Right hindlimb (tissue), 1 donor: ENCODE results near the gene MTG2.
"Not testable (repeated sequence)": the region's sequence is repeated elsewhere in the genome, so short reads cannot be mapped to it uniquely, and the experiment has no call there.

ENCODE experiments used
- DNase-seq: peaks from one replicate; pipeline ENCODE4 v3.0.0-alpha.2; 2018

The MTG2 gene

GRCh38 chr20:62146019-62146755 lies 36.6 kb upstream of the MTG2 start:
- DNase-seq: no peak

DNA sequence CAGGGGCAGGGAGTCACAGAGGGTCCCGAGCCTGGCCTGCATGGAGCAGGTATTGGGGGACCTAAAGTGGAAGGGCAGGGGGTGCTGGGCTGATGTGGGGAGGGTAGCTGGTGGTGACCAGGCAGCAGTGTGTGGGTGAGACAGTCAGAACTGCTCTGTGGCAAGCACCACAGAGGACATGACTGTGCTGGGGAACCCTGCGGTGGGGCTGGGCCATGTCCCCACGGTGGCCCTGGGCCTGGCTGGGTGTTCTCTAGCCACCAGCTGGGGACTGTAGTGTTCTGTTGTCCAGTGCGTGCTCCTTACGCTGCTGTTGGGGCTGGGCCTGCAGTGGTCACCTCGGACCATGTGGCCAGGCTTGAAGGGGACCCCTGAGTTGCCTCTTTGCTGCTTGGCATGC lies 35.7 kb upstream of the MTG2 start:
- no peak for DNase-seq

DNA sequence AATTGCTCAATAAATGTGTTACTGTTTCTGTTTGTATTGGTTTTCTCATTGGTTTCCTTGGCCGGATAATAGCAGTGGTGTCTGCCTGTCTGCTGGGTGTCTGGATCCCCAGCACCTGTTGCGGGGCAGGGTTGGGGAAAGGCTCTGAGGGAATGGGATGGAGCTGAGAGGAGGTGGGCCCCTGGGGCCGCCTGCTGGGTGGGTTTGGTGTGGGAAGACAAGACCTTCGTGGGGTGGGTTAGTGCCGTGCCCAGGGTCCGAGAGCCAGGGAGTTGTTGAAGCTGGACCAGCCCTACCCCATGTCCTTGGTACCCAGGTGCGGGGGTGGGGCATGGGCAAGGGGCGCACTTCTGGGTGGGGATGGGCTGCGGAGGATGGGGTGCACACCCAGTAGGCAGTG lies 35.3 kb upstream of the MTG2 start:
- no peak for DNase-seq

- not testable (repeated sequence) for DNase-seq
Measured at GRCh38 chr20:62148383-62148782, 34.4 kb upstream of the MTG2 start.

DNA sequence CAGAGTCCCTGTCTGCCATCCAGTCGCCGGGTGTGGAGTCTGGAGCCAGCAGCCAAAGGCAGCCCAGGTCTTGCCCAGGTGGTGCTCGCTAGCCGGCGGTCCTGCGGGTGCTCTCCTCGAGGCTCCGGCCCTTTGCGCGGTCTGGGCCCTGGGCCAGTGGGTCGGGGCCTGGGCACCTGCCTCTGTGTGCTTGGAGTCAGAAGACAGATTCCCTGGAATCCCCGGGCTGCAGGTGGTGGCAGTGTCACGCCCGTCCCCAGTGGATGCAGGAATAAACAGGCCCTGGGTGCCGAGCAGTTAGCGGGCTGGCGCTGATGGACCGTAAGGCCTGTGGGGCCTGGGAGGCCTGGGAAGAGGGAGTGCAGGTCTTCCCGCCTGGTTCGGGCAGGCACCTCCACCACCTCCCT lies 33.9 kb upstream of the MTG2 start:
- DNase-seq: no peak

- DNase-seq: no peak
Measured at GRCh38 chr20:62149532-62150309, 33.1 kb upstream of the MTG2 start.

- DNase-seq: no peak
Measured at GRCh38 chr20:62150310-62150575, 32.6 kb upstream of the MTG2 start.

- DNase-seq: no peak
Measured at GRCh38 chr20:62151225-62151624, 31.6 kb upstream of the MTG2 start.

DNA sequence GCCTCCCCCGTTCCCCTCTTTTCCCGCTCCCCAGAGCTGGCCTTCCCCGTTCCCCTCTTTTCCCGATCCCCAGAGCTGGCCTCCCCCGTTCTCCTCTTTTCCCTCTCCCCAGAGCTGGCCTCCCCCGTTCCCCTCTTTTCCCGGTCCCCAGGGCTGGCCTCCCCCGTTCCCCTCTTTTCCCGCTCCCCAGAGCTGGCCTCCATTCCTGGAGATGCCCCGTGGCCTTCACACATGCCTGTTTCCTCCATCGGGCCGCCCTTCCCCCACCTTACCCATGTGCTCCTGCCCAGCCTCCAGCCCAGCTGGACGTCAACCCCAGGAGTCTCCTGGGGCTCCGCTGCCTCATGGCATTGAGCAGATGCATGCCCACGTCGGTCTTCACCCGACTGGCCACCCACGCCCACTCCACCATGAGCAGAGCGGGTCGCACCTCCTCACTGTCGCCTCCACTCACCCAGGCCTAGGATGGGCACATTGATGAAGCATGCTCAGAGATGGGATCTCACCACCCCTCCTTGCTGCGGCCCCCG lies 30.9 kb upstream of the MTG2 start:
- no peak for DNase-seq

DNA sequence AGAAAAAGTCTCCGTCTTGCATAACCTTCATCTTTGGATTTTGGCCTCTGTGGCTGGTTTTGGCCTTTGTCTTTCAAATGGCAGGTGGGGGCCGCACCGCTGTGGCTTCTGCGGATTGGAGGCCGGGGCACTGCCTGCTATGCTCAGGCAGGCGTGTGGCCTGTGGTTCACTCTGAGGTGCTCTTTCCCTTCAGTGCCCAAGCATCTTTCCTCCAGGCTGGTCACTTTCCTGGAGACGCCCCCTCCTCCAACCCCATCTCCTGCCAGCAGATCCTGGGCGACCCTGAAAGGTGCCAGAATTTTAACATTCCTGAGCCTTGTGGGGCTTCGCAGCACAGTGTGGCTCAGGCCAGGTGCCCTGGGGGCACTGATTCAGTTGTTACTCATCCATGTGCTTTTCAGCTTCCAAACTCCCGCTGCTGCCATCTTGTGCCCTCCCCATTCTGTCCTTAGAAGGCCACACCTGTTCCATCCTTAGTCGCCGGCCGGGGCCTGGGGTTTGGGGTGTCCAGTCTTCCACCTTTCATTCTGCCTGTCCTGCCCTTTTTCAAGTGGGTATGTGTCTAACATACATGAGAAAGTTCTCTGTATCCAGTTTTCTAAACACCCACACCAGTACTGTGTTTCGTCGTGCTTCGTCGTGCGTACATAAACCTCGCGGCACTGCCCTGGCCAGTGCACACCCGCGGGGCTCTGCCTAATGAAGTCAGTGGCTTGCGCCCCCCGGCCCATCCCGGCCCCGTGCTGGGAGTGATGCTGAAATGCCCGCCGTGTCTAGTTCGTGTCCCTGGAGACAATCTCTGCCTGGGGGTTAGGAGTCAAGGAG lies 27.2 kb upstream of the MTG2 start:
- no peak for DNase-seq

DNA sequence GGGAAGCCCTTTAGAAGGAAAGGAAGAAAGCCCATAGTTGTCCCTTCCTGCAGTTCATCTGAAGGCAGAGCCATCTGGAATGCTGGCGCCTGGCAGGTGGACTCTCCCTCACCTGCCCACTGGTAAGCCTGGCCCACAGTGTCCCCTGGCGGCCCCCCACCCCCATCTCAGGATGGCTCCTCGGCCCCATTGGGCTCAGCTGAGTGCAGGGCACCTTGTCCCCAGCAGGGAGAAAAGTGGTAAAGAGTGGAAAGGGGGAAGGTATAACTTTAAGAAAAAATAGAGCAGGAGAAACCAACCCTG lies 26.6 kb upstream of the MTG2 start:
- no peak for DNase-seq

- DNase-seq: peak; percentile 68
Measured at GRCh38 chr20:62156592-62157386, 26.0 kb upstream of the MTG2 start.

- no peak for DNase-seq
Measured at GRCh38 chr20:62157387-62158087, 25.3 kb upstream of the MTG2 start.

DNA sequence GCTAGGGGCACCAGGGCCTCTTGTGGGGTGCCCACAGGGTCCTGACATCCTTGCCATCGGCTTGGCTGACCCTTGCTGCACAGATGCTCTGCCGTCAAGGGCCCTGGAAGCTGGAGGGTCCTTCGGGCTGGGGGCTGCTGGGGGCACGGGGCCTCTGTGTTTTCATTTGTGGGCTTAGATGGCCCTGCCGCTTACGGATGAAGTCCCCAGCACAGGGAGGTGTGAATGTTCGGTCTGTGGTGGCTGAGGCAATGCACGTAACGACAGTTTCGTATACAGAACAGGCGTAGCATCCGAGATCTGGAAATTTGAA lies 24.8 kb upstream of the MTG2 start:
- DNase-seq: no peak

GRCh38 chr20:62158541-62158940 lies 24.3 kb upstream of the MTG2 start:
- no peak for DNase-seq

DNA sequence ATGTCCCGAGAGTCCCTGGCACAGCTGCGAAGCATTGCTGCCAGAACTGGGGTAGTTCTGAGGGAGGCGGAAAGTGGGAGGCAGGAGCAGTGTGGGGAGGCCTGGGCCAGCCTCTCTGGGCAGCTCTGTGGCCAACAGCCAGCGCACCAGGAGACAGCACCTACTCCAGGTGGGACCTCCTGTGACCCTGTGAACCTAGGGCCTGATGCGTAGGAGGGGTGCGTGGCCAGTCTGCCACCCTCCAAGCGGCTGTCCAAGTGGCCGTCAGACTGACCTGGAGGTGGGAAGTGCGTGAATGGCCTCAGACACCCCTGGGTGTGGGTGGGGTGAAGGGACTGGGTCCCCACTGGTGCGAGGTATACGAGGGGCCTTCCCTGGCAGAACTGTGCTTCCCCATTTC lies 23.8 kb upstream of the MTG2 start:
- DNase-seq: no peak

DNA sequence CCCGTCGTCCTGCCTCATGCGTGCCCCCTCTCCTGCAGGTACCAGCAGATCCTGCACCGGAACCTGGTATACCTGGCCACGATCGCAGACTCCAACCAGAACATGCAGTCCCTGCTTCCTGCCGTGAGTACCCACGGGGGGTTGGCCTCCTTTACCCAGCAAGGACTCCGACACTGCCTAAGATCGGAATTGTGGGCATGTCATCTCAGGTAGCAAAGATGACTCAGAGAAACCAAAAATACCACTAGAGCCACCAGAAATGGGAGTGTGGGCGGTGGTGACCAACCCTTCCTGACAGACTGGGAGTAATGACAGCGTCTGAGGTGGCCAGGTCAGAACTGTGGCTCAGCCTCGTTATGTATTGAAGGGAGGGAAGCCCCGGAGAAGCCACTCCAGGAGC lies 23.0 kb upstream of the MTG2 start:
- DNase-seq: no peak

DNA sequence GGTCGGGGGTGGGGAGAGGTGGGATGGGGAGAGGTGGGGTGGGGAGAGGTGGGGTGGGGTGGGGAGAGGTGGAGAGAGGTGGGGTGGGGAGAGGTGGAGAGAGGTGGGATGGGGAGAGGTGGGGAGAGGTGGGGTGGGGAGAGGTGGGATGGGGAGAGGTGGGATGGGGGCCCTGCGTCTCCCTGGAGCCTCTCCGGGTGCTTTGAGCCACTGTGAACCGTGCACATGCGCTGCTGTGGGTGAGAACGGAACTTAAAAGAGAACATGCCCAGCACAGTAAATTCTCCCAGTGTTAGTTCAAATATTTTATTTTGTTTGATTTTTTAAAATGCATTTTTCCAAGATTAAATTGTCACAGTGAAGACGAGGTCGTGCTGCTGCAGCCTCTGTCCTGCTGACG lies 22.6 kb upstream of the MTG2 start:
- no peak for DNase-seq

- DNase-seq: no peak
Measured at GRCh38 chr20:62160876-62161275, 22.0 kb upstream of the MTG2 start.

DNA sequence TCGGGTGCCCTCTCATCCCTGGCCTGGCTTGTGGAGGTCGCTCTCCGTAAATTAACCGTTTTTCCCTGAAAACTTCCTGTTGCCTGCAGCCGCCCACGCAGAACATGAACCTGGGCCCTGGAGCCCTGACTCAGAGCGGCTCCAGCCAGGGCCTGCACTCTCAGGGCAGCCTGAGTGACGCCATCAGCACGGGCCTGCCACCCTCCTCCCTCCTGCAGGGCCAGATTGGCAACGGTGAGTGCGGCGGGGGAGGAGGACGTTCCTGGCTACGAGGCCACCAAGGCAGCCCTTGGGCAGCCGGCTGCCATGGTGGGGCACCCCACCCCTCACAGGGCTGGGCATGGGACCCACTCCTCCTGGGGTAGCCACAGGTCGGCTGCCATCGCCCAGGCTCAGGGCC lies 21.5 kb upstream of the MTG2 start:
- no peak for DNase-seq

DNA sequence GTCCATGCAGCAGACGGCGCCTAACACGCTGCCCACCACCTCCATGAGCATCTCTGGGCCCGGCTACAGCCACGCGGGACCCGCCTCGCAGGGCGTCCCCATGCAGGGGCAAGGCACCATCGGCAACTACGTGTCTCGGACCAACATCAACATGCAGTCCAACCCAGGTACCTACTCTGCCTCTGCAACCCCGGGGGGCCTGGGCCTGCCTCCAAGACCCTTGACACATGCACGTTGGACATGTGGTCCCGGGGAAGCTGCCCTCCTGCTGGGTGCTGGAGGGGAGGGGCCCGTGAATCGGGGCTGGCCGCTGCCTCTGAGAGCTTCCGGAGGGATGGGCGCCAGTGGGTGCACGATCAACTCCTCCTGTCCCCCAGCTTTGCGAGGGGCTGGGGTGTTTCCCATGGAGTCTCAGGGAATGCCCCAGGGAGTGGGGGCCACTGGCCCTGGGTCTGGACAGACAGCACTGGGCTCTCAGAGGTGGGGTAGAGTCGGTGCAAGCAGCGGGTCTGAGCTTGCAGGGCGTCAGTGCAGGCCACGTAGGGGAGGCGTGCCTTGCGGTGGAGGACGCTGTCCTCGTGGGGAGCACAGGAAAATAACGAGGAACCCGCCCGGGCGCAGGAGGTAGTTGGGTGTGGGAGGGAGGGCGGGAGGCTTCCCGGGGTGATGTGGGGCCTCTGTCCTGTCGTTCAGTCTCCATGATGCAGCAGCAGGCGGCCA lies 19.9 kb upstream of the MTG2 start:
- DNase-seq: no peak

GRCh38 chr20:62163485-62163865 lies 19.4 kb upstream of the MTG2 start:
- DNase-seq: no peak
